ENCODE results near the gene PLAC1.

Gene PLAC1

DNA sequence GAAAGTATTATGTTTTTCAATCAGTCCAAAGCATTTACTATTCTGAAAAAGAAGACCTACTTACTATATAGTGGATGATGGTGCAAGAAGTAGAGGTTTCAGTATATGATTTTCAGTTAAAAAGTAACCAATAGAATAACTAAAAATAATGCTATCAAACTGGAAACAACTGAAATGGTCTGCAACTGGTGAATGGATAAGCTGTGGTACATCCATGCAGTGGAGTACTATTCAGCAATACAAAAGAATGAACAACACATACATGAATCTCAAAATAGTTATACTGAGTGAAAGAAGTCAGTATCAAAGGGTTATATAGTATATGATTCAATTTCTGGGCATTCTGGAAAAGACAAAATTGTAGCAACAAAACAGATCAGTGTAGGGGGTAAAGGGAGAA lies 55.9 kb downstream of the PLAC1 start:
- Histone ChIP-seq H3K79me2 (ENCODE audit: control insufficient read depth, insufficient read depth, low read length, poor library complexity) (no peaks in the 10 kb centered on the region), H3K4me2 (ENCODE audit: low read length) (no peak overlapping the region), H2BK12ac (ENCODE audit: low read length) (no peak overlapping the region), H2BK5ac (ENCODE audit: low read depth, low read length, poor library complexity) (no peak overlapping the region), H3K9me3 (ENCODE audit: insufficient read depth, low read depth, low read length) (no peaks in the 10 kb centered on the region), H4K12ac (ENCODE audit: low read depth, low read length) (no peak overlapping the region), H3K36me3 (ENCODE audit: control insufficient read depth in 1 of 2, insufficient read depth in 2 of 2, low read length in 2 of 2) (no peaks in the 10 kb centered on the region), H2AFZ (ENCODE audit: insufficient read depth, low read length, poor library complexity) (no peak overlapping the region), H4K91ac (ENCODE audit: low read depth, low read length) (no peak overlapping the region), H3K79me1 (ENCODE audit: low read length) (no peaks in the 10 kb centered on the region), H3K18ac (ENCODE audit: low read length) (no peak overlapping the region), H3K4ac (ENCODE audit: low read depth, low read length) (no peak overlapping the region), H3K27ac (ENCODE audit: low read depth, low read length) (no peak overlapping the region), H3K27me3 (ENCODE audit: insufficient read depth, low read length) (no peaks in the 10 kb centered on the region), H2BK120ac (ENCODE audit: insufficient read depth, low read length, poor library complexity) (no peak overlapping the region), H3K4me3 (ENCODE audit: low read depth, low read length) (no peak overlapping the region), H2AK5ac (ENCODE audit: low read length) (no peak overlapping the region), H3K4me1 (ENCODE audit: control insufficient read depth in 1 of 2, insufficient read depth in 2 of 2, low read length in 2 of 2) (peaks cover 2% of the 10 kb centered on the region in 2 experiments), H4K8ac (ENCODE audit: low read depth, low read length) (no peak overlapping the region), H3K9ac (ENCODE audit: low read length) (no peak overlapping the region), H3K14ac (ENCODE audit: low read length) (no peak overlapping the region), H3K23ac (ENCODE audit: low read length) (no peak overlapping the region)
- no peak for DNase-seq

DNA sequence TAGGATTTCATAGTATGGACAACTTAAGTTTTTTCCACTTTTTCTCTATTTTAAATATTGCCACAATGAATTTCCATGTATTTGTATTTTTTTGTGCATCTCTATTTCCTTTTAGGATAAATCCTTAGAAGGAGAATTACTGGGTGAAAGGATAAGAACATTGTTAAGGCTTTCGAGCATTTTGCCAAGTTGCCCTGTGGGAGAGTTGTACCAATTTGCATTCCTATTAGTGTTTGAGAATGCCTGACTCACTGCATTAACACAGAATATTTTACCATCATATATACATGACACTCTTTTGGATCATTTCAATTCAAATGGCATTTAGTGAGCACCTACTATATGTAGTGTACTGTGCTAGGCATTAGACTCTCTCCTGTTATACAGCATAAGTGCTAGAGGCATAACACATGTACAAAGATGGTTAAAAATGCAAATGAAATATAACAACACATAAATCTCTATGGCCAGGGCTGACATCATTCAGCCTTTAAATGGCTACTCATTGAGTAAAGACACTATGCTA lies 57.0 kb downstream of the PLAC1 start:
- Histone ChIP-seq H2BK5ac (ENCODE audit: low read depth, low read length, poor library complexity) (no peak overlapping the region), H2BK120ac (ENCODE audit: insufficient read depth, low read length, poor library complexity) (no peak overlapping the region), H2AFZ (ENCODE audit: insufficient read depth, low read length, poor library complexity) (no peak overlapping the region), H2BK12ac (ENCODE audit: low read length) (no peak overlapping the region), H4K8ac (ENCODE audit: low read depth, low read length) (no peak overlapping the region), H3K27ac (ENCODE audit: low read depth, low read length) (no peak overlapping the region), H3K4ac (ENCODE audit: low read depth, low read length) (no peak overlapping the region), H3K18ac (ENCODE audit: low read length) (no peak overlapping the region), H2AK5ac (ENCODE audit: low read length) (no peak overlapping the region), H3K4me3 (ENCODE audit: low read depth, low read length) (no peak overlapping the region), H4K91ac (ENCODE audit: low read depth, low read length) (no peak overlapping the region), H3K79me2 (ENCODE audit: control insufficient read depth, insufficient read depth, low read length, poor library complexity) (no peaks in the 10 kb centered on the region), H3K79me1 (ENCODE audit: low read length) (no peaks in the 10 kb centered on the region), H3K4me1 (ENCODE audit: control insufficient read depth in 1 of 2, insufficient read depth in 2 of 2, low read length in 2 of 2) (peaks cover 2% of the 10 kb centered on the region in 2 experiments), H3K9me3 (ENCODE audit: insufficient read depth, low read depth, low read length) (no peaks in the 10 kb centered on the region), H4K12ac (ENCODE audit: low read depth, low read length) (no peak overlapping the region), H3K14ac (ENCODE audit: low read length) (no peak overlapping the region), H3K36me3 (ENCODE audit: control insufficient read depth in 1 of 2, insufficient read depth in 2 of 2, low read length in 2 of 2) (no peaks in the 10 kb centered on the region), H3K4me2 (ENCODE audit: low read length) (no peak overlapping the region), H3K23ac (ENCODE audit: low read length) (no peak overlapping the region), H3K27me3 (ENCODE audit: insufficient read depth, low read length) (no peaks in the 10 kb centered on the region), H3K9ac (ENCODE audit: low read length) (no peak overlapping the region)
- no peak for DNase-seq
- WGBS (ENCODE audit: extremely low coverage, insufficient coverage, insufficient read length) = no CpG with 5 or more reads among the region's 1 CpG

DNA sequence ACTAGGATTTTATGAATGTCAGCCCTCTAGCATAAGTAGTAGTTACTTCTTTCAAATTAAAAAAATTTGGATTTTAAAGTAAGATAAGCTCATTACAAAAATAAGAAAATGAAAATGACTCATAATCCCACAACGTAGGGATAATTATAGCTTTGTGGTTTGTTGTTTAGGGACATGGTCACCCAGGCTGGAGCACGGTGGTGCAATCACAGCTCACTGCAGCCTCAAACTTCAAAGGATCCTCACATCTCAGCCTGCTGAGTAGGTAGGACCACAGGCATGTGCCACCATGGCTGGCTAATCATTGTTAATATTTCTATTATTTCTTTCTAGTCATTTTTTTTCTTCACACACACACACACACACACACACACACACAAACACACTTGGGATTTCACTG lies 57.6 kb downstream of the PLAC1 start:
- no peak overlapping the region for H3K23ac ChIP-seq (ENCODE audit: low read length)

DNA sequence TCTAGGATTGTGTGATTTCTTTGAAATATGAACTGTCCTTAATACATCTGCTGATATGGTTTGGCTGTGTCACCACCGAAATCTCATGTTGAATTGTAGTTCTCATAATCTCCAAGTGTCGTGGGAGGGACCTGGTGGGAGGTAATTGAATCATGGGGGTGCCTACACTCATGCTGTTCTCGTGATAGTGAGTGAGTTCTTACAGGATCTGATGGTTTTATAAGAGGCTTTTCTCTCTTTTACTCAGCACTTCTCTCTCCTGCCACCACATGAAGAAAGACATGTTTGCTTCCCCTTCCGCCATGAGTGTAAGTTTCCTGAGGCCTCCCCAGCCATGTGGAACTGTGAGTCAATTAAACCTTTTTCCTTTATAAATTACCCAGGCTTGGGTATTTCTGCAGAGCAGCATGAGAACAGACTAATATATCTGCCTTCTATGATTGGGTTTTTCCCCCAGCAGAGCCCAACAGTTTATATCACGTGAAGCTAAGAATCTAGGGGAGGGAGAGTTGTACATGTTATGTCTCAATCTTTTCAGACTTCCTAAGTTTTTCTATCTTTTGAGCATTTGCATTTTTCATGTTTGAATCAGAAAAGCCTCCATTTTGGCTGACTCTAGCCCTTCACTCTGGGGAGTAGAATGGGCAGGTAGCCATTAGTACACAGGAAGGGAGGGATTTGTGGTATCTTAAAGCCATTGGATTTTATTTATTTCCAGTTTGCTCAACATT lies 58.9 kb downstream of the PLAC1 start:
- Histone ChIP-seq H3K14ac (ENCODE audit: low read length) (no peak overlapping the region), H4K8ac (ENCODE audit: low read depth, low read length) (no peak overlapping the region), H3K79me1 (ENCODE audit: low read length) (no peaks in the 10 kb centered on the region), H3K27me3 (ENCODE audit: insufficient read depth, low read length) (no peaks in the 10 kb centered on the region), H3K79me2 (ENCODE audit: control insufficient read depth, insufficient read depth, low read length, poor library complexity) (no peaks in the 10 kb centered on the region), H3K27ac (ENCODE audit: low read depth, low read length) (no peak overlapping the region), H3K4me3 (ENCODE audit: low read depth, low read length) (no peak overlapping the region), H4K12ac (ENCODE audit: low read depth, low read length) (no peak overlapping the region), H3K36me3 (ENCODE audit: control insufficient read depth in 1 of 2, insufficient read depth in 2 of 2, low read length in 2 of 2) (no peaks in the 10 kb centered on the region), H3K23ac (ENCODE audit: low read length) (no peak overlapping the region), H3K18ac (ENCODE audit: low read length) (no peak overlapping the region), H3K4me1 (ENCODE audit: control insufficient read depth in 1 of 2, insufficient read depth in 2 of 2, low read length in 2 of 2) (peaks cover 0 to 2% of the 10 kb centered on the region in 2 experiments), H3K9ac (ENCODE audit: low read length) (no peak overlapping the region), H3K4ac (ENCODE audit: low read depth, low read length) (no peak overlapping the region), H3K9me3 (ENCODE audit: insufficient read depth, low read depth, low read length) (no peaks in the 10 kb centered on the region), H3K4me2 (ENCODE audit: low read length) (no peak overlapping the region), H2BK120ac (ENCODE audit: insufficient read depth, low read length, poor library complexity) (no peak overlapping the region), H2BK12ac (ENCODE audit: low read length) (no peak overlapping the region), H2AK5ac (ENCODE audit: low read length) (no peak overlapping the region), H2AFZ (ENCODE audit: insufficient read depth, low read length, poor library complexity) (no peak overlapping the region), H4K91ac (ENCODE audit: low read depth, low read length) (no peak overlapping the region), H2BK5ac (ENCODE audit: low read depth, low read length, poor library complexity) (no peak overlapping the region)
- DNase-seq = no peak
- WGBS (ENCODE audit: extremely low coverage, insufficient coverage, insufficient read length) = no CpG with 5 or more reads among the region's 5 CpGs

More for the DNA sequence above, 57.6 kb downstream of the PLAC1 start:
- Histone ChIP-seq H3K79me2 (ENCODE audit: control insufficient read depth, insufficient read depth, low read length, poor library complexity) (no peaks in the 10 kb centered on the region), H2BK5ac (ENCODE audit: low read depth, low read length, poor library complexity) (no peak overlapping the region), H2BK120ac (ENCODE audit: insufficient read depth, low read length, poor library complexity) (no peak overlapping the region), H3K18ac (ENCODE audit: low read length) (no peak overlapping the region), H3K36me3 (ENCODE audit: control insufficient read depth in 1 of 2, insufficient read depth in 2 of 2, low read length in 2 of 2) (no peaks in the 10 kb centered on the region), H3K27me3 (ENCODE audit: insufficient read depth, low read length) (no peaks in the 10 kb centered on the region), H3K14ac (ENCODE audit: low read length) (no peak overlapping the region), H3K27ac (ENCODE audit: low read depth, low read length) (no peak overlapping the region), H3K9ac (ENCODE audit: low read length) (no peak overlapping the region), H3K4me1 (ENCODE audit: control insufficient read depth in 1 of 2, insufficient read depth in 2 of 2, low read length in 2 of 2) (peaks cover 2% of the 10 kb centered on the region in 2 experiments), H2BK12ac (ENCODE audit: low read length) (no peak overlapping the region), H3K4me3 (ENCODE audit: low read depth, low read length) (no peak overlapping the region), H3K4me2 (ENCODE audit: low read length) (no peak overlapping the region), H2AFZ (ENCODE audit: insufficient read depth, low read length, poor library complexity) (no peak overlapping the region), H4K91ac (ENCODE audit: low read depth, low read length) (no peak overlapping the region), H3K9me3 (ENCODE audit: insufficient read depth, low read depth, low read length) (no peaks in the 10 kb centered on the region), H4K8ac (ENCODE audit: low read depth, low read length) (no peak overlapping the region), H3K79me1 (ENCODE audit: low read length) (no peaks in the 10 kb centered on the region), H2AK5ac (ENCODE audit: low read length) (no peak overlapping the region), H3K4ac (ENCODE audit: low read depth, low read length) (no peak overlapping the region), H4K12ac (ENCODE audit: low read depth, low read length) (no peak overlapping the region)
- WGBS (ENCODE audit: extremely low coverage, insufficient coverage, insufficient read length) = no CpG with 5 or more reads among the region's 2 CpGs
- no peak for DNase-seq

All from trophoblast cell (in vitro differentiated cells and primary cell).